Measurements from ENCODE around the gene GTF3C2. TPM values are rescaled to one million over a fixed set of nuclear protein-coding genes. Genes with fewer than 3 reads are reported as not detected.

GTF3C2 gene
- total RNA-seq, 1 donor from 2014 or later: 61.4 TPM

GRCh38 chr2:27376866-27377617, 20.5 kb upstream of the GTF3C2 start:
- Mint-ChIP-seq H3K36me3 (ENCODE audit: low read depth, unreplicated experiment) (peaks cover 57% of the 10 kb centered on the region), H3K4me3 (ENCODE audit: unreplicated experiment) (peak overlapping the region; percentile 56), H3K9me3 (ENCODE audit: unreplicated experiment) (no peaks in the 10 kb centered on the region), H3K27ac (ENCODE audit: unreplicated experiment) (no peak overlapping the region), H3K27me3 (ENCODE audit: unreplicated experiment) (peaks cover 21% of the 10 kb centered on the region), H3K4me1 (ENCODE audit: unreplicated experiment) (peaks cover 21% of the 10 kb centered on the region)
- DNase-seq (ENCODE audit: low spot score): no peak
- TF ChIP-seq, protein P1, sequence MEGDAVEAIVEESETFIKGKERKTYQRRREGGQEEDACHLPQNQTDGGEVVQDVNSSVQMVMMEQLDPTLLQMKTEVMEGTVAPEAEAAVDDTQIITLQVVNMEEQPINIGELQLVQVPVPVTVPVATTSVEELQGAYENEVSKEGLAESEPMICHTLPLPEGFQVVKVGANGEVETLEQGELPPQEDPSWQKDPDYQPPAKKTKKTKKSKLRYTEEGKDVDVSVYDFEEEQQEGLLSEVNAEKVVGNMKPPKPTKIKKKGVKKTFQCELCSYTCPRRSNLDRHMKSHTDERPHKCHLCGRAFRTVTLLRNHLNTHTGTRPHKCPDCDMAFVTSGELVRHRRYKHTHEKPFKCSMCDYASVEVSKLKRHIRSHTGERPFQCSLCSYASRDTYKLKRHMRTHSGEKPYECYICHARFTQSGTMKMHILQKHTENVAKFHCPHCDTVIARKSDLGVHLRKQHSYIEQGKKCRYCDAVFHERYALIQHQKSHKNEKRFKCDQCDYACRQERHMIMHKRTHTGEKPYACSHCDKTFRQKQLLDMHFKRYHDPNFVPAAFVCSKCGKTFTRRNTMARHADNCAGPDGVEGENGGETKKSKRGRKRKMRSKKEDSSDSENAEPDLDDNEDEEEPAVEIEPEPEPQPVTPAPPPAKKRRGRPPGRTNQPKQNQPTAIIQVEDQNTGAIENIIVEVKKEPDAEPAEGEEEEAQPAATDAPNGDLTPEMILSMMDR (IDR thresholded peaks at IDR 0.05; ENCODE audit: unreplicated experiment): no peak

DNA sequence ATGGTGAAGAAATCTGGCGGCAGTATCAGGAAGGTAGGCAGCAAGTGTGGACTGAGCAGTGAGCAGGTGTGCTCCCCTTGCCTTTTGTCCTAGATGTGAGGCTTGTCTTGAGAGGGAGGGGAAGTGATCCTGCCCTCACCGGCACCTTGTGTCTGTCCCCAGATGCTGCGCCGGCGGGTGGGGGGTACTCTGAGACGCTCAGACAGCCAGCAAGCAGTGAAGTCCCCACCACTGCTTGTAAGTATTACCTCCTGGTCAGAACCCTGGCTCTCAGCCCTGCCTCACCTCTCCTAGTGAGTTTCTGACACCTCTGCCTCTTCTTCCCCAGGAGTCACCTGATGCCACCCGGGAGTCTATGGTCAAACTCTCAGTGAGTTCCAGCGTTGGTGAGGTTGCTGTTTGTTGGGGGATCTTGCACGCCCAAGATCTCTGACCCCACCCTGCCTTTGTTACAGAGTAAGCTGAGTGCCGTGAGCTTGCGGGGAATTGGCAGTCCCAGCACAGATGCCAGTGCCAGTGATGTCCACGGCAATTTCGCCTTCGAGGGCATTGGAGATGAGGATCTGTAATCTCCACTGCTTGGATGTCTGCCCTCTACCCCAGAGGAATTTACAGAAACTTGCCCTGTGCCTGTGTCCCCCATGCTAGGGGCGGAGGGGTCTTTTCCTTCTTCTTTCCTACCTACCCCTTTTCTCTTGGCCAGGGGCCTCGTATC, 19.7 kb upstream of the GTF3C2 start:
- H3K27me3 Mint-ChIP-seq (ENCODE audit: unreplicated experiment): peaks cover 22% of the 10 kb centered on the region
- H3K36me3 Mint-ChIP-seq (ENCODE audit: low read depth, unreplicated experiment): peaks cover 56% of the 10 kb centered on the region
- H3K9me3 Mint-ChIP-seq (ENCODE audit: unreplicated experiment): no peaks in the 10 kb centered on the region
- no peak overlapping the region for H3K27ac Mint-ChIP-seq (ENCODE audit: unreplicated experiment)
- no peak for DNase-seq (ENCODE audit: low spot score)
- H3K4me3 Mint-ChIP-seq (ENCODE audit: unreplicated experiment): peak overlapping the region; percentile 56
- TF ChIP-seq, protein P1 (IDR thresholded peaks at IDR 0.05; ENCODE audit: unreplicated experiment): no peak
- peaks cover 27% of the 10 kb centered on the region for H3K4me1 Mint-ChIP-seq (ENCODE audit: unreplicated experiment)

DNA sequence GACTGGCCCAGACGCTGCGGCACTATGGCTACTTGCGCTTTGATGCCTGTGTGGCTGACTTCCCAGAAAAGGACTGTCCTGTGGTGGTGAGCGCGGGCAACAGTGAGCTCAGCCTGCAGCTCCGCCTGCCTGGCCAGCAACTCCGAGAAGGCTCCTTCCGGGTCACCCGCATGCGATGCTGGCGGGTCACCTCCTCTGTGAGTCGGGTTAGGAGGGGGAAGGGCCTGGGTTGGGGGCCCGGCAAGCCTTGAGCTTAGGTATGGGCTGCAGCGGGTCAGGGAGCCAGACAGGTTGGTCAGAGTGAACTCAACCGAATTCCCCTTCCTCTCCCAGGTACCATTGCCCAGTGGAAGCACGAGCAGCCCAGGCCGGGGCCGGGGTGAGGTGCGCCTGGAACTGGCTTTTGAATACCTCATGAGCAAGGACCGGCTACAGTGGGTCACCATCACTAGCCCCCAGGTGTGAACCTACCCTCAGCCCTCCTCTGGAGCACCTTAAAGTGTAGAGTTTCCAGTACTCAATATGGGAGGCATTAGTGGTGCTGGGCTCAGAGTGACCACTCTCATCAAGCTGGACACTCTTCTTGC, 19.0 kb upstream of the GTF3C2 start:
- no peak for DNase-seq (ENCODE audit: low spot score)
- peaks cover 54% of the 10 kb centered on the region for H3K36me3 Mint-ChIP-seq (ENCODE audit: low read depth, unreplicated experiment)
- peaks cover 19% of the 10 kb centered on the region for H3K27me3 Mint-ChIP-seq (ENCODE audit: unreplicated experiment)
- TF ChIP-seq, protein P1 (IDR thresholded peaks at IDR 0.05; ENCODE audit: unreplicated experiment): no peak
- no peak overlapping the region for H3K27ac Mint-ChIP-seq (ENCODE audit: unreplicated experiment)
- H3K4me1 Mint-ChIP-seq (ENCODE audit: unreplicated experiment): peaks cover 26% of the 10 kb centered on the region
- no peaks in the 10 kb centered on the region for H3K9me3 Mint-ChIP-seq (ENCODE audit: unreplicated experiment)
- peak overlapping the region; percentile 31 for H3K4me3 Mint-ChIP-seq (ENCODE audit: unreplicated experiment)

DNA sequence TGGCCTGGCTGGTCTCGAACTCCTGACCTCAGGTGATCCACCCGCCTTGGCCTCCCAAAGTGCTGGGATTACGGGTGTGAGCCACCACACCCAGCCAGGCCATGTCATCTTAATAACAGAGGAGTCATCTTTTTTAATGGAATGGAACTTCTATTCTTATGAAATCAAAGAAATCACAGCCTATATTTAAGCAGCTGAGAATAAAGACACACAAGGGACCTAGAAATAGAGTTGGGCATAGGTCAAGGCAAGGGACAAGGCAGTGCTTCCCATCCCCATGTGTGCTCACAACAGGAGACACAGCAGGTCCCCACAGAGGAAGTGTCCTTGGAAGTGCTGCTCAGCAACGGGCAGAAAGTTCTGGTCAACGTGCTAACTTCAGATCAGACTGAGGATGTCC, 17.0 kb upstream of the GTF3C2 start:
- no peaks in the 10 kb centered on the region for H3K9me3 Mint-ChIP-seq (ENCODE audit: unreplicated experiment)
- peak overlapping the region; percentile 42 for H3K27ac Mint-ChIP-seq (ENCODE audit: unreplicated experiment)
- DNase-seq (ENCODE audit: low spot score): no peak
- peaks cover 52% of the 10 kb centered on the region for H3K36me3 Mint-ChIP-seq (ENCODE audit: low read depth, unreplicated experiment)
- H3K4me3 Mint-ChIP-seq (ENCODE audit: unreplicated experiment): peak overlapping the region; percentile 31
- H3K27me3 Mint-ChIP-seq (ENCODE audit: unreplicated experiment): peaks cover 17% of the 10 kb centered on the region
- TF ChIP-seq, protein P1 (IDR thresholded peaks at IDR 0.05; ENCODE audit: unreplicated experiment): no peak
- H3K4me1 Mint-ChIP-seq (ENCODE audit: unreplicated experiment): peaks cover 26% of the 10 kb centered on the region
